GM12878 (cell line): ENCODE data around the gene GPR31. TPM values are rescaled to one million over a fixed set of nuclear protein-coding genes. Genes with fewer than 3 reads are reported as not detected.

ENCODE experiments used
- EGR1 ChIP-seq, 2 experiments: IDR thresholded peaks; 1 replicate in 1 of 2; 2 replicates in 1 of 2; pipeline ENCODE4 v1.6.1; 2011 to 2012; ENCODE audit warnings: low read depth in 2 of 2, low read length in 2 of 2, borderline replicate concordance in 1 of 2, mild to moderate bottlenecking in 1 of 2, moderate library complexity in 1 of 2
- MTA3 ChIP-seq: IDR thresholded peaks from 2 replicates; pipeline ENCODE4 v1.6.1; 2012; ENCODE audit warnings: low read length, inconsistent platforms, borderline replicate concordance
- WRNIP1 ChIP-seq: IDR thresholded peaks from 2 replicates; pipeline ENCODE4 v1.6.1; 2011; ENCODE audit warnings: low read depth, low read length, improper control_type of control experiment, borderline replicate concordance
- polyA plus RNA-seq, 11 experiments: library from polyadenylated mRNA; depleted of rRNA in 4 of 11; unstranded in 6 of 11; stranded (reverse) in 5 of 11; fragments of >200 nt; fragmentation: Nextera tagmentation in 4 of 11; fragmentation: Illumina TruSeq in 1 of 11; extraction: Ambion mirVana in 4 of 11; extraction: Trizol in 1 of 11; gene quantifications; 1 replicate in 1 of 11; 2 replicates in 10 of 11; pipeline versions ENCODE4 v1.2.1 to v1.2.3, GENCODE V29; 2011 to 2016; ENCODE audit warnings: inconsistent platforms in 2 of 11, missing spikeins in 2 of 11, low read depth in 1 of 11
- total RNA-seq, 4 experiments: library from RNA; depleted of rRNA in 3 of 4; stranded (reverse); fragments of >200 nt in 3 of 4; fragmentation: Illumina TruSeq in 1 of 4; extraction: Trizol in 1 of 4; gene quantifications; 2 replicates each; pipeline versions ENCODE4 v1.2.1 to v1.2.3, GENCODE V29; 2013 to 2021
- TF ChIP-seq, protein P1 (sequence below): IDR thresholded peaks from 2 replicates; pipeline ENCODE4 v1.6.1; 2012; ENCODE audit warnings: low read depth, low read length, improper control_type of control experiment
- TF ChIP-seq, protein P2 (sequence below): fragments of 450-650 bp; IDR thresholded peaks from 2 replicates; pipeline ENCODE4 v1.6.1; 2017; ENCODE audit warnings: mild to moderate bottlenecking, moderate library complexity
- TF ChIP-seq, protein P3 (sequence below): fragments of 450-650 bp; IDR thresholded peaks from 2 replicates; pipeline ENCODE4 v1.6.1; 2016; ENCODE audit warnings: mild to moderate bottlenecking
- TF ChIP-seq, protein P4 (sequence below): IDR thresholded peaks from 2 replicates; pipeline ENCODE4 v1.6.1; 2011; ENCODE audit warnings: low read depth, low read length, improper control_type of control experiment, borderline replicate concordance

The GPR31 gene
- total and polyA plus RNA-seq, 10 of the 15 experiments (the other 5 are each of a cell fraction or from before 2014, with no cell fraction given) = not detected

DNA sequence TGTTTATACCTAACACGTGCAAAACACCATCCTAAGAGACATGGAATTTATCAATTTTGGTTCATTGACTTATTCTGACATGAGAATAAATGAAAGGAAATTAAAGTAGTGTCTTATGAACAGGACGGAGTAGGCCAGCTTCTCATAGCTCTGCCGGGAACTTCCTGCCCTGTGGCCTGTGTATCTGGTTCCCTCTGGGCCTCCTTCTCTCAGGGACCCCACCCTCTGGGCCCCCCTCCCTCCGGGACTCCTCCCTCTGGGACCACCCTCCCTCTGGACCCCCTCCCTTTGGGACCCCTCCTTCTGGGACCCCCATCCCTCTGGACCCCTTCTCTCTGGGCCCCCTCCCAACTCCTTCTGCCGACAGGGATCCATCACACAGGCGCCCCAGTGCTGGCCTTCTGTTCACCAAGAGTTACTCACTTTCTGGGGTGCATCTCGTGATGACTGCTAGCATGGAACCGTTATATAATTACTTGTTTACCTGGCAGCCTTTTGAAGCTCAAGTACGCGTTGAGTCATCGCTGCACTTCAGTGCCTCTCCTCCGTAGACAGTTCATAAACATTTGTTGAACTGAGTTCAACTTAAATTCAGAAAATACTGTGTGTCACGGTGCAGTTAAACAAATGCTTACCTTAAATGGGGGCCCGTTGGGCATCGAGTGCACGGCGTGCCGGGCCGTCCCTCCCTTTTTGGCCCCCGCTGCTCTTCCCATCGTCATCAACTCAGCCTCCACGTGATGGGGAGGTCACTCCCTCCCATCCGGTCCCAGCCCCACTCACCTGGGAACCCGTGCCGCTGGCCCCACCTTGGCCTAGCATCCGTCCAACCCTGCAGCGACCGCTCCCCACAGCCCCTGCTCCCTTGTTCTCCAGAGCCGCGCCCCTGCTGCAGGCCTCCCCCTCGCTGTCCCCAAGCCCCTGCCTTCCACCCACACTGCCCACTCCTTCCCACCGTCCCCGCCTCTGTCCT, 26.8 kb downstream of the GPR31 start (continued):
- TF ChIP-seq, protein P1, sequence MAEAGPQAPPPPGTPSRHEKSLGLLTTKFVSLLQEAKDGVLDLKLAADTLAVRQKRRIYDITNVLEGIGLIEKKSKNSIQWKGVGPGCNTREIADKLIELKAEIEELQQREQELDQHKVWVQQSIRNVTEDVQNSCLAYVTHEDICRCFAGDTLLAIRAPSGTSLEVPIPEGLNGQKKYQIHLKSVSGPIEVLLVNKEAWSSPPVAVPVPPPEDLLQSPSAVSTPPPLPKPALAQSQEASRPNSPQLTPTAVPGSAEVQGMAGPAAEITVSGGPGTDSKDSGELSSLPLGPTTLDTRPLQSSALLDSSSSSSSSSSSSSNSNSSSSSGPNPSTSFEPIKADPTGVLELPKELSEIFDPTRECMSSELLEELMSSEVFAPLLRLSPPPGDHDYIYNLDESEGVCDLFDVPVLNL = no peak
- TF ChIP-seq MTA3 = no peak
- TF ChIP-seq, protein P2, sequence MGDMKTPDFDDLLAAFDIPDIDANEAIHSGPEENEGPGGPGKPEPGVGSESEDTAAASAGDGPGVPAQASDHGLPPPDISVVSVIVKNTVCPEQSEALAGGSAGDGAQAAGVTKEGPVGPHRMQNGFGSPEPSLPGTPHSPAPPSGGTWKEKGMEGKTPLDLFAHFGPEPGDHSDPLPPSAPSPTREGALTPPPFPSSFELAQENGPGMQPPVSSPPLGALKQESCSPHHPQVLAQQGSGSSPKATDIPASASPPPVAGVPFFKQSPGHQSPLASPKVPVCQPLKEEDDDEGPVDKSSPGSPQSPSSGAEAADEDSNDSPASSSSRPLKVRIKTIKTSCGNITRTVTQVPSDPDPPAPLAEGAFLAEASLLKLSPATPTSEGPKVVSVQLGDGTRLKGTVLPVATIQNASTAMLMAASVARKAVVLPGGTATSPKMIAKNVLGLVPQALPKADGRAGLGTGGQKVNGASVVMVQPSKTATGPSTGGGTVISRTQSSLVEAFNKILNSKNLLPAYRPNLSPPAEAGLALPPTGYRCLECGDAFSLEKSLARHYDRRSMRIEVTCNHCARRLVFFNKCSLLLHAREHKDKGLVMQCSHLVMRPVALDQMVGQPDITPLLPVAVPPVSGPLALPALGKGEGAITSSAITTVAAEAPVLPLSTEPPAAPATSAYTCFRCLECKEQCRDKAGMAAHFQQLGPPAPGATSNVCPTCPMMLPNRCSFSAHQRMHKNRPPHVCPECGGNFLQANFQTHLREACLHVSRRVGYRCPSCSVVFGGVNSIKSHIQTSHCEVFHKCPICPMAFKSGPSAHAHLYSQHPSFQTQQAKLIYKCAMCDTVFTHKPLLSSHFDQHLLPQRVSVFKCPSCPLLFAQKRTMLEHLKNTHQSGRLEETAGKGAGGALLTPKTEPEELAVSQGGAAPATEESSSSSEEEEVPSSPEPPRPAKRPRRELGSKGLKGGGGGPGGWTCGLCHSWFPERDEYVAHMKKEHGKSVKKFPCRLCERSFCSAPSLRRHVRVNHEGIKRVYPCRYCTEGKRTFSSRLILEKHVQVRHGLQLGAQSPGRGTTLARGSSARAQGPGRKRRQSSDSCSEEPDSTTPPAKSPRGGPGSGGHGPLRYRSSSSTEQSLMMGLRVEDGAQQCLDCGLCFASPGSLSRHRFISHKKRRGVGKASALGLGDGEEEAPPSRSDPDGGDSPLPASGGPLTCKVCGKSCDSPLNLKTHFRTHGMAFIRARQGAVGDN = peak; percentile 65; the same call in 1 of the 2 replicates
- TF ChIP-seq WRNIP1 = no peak
- TF ChIP-seq, protein P3, sequence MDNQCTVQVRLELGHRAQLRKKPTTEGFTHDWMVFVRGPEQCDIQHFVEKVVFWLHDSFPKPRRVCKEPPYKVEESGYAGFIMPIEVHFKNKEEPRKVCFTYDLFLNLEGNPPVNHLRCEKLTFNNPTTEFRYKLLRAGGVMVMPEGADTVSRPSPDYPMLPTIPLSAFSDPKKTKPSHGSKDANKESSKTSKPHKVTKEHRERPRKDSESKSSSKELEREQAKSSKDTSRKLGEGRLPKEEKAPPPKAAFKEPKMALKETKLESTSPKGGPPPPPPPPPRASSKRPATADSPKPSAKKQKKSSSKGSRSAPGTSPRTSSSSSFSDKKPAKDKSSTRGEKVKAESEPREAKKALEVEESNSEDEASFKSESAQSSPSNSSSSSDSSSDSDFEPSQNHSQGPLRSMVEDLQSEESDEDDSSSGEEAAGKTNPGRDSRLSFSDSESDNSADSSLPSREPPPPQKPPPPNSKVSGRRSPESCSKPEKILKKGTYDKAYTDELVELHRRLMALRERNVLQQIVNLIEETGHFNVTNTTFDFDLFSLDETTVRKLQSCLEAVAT = peak; percentile 38; the same call in 1 of the 2 replicates
- TF ChIP-seq, protein P4, sequence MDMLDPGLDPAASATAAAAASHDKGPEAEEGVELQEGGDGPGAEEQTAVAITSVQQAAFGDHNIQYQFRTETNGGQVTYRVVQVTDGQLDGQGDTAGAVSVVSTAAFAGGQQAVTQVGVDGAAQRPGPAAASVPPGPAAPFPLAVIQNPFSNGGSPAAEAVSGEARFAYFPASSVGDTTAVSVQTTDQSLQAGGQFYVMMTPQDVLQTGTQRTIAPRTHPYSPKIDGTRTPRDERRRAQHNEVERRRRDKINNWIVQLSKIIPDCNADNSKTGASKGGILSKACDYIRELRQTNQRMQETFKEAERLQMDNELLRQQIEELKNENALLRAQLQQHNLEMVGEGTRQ = peak; percentile 15
- no peak for TF ChIP-seq EGR1 (IDR thresholded peaks at IDR 0.05; ENCODE audit: borderline replicate concordance in 1 of 2, low read depth in 2 of 2, low read length in 2 of 2)
